Measurements from ENCODE around the gene C3. TPM values are rescaled to one million over a fixed set of nuclear protein-coding genes. Genes with fewer than 3 reads are reported as not detected.

C3 gene
- total RNA-seq, 2 donors from 2014 or later: 320 to 382 TPM

GRCh38 chr19:6694147-6694815 lies 26.2 kb downstream of the C3 start:
- Histone ChIP-seq H3K27me3 (no peaks in the 10 kb centered on the region), H3K4me3 (no peak overlapping the region), H3K27ac (no peak overlapping the region), H3K4me1 (no peaks in the 10 kb centered on the region), H3K36me3 (replicated peaks in 1 of 2; ENCODE audit: insufficient read depth in 1 of 2, low read depth in 2 of 2) (peaks cover 8 to 19% of the 10 kb centered on the region in 2 donors), H3K9me3 (no peaks in the 10 kb centered on the region)
- DNase-seq (no peak), ATAC-seq (no peak)
- TF ChIP-seq, protein P1, sequence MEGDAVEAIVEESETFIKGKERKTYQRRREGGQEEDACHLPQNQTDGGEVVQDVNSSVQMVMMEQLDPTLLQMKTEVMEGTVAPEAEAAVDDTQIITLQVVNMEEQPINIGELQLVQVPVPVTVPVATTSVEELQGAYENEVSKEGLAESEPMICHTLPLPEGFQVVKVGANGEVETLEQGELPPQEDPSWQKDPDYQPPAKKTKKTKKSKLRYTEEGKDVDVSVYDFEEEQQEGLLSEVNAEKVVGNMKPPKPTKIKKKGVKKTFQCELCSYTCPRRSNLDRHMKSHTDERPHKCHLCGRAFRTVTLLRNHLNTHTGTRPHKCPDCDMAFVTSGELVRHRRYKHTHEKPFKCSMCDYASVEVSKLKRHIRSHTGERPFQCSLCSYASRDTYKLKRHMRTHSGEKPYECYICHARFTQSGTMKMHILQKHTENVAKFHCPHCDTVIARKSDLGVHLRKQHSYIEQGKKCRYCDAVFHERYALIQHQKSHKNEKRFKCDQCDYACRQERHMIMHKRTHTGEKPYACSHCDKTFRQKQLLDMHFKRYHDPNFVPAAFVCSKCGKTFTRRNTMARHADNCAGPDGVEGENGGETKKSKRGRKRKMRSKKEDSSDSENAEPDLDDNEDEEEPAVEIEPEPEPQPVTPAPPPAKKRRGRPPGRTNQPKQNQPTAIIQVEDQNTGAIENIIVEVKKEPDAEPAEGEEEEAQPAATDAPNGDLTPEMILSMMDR (IDR thresholded peaks at IDR 0.05): no peak
- TF ChIP-seq POLR2A (IDR thresholded peaks at IDR 0.05): no peak
- whole genome bisulfite sequencing, 2 donors: 91% methylated on average over 20 to 25 of the region's 25 CpGs
- intact Hi-C loops (cut with DNase I): no loop called here

DNA sequence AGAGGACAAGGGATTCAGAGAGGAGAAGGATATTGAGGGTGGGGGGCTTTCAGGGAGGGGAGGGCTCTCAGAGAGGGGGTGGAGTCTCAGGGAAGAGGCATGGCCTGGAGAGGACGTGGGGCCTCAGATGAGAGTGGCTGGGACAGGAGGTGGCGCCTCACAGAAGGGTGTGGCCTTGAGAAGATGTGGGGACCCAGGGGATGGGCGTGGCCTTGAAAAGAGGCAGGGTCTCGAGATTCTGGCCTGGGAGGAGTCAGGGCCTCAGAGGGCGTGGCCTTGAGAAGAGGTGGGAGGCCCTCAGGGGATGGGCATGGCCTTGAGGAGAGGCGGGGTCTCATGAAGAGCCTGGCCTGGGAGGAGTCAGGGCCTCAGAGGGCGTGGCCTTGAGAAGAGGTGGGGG lies 26.8 kb downstream of the C3 start:
- 67 to 70% methylated on average over 5 to 7 of the region's 7 CpGs for WGBS, 2 donors
- no peak overlapping the region for H3K4me3 ChIP-seq
- no peak overlapping the region for H3K27ac ChIP-seq
- no peaks in the 10 kb centered on the region for H3K27me3 ChIP-seq
- ATAC-seq: no peak
- H3K9me3 ChIP-seq: no peaks in the 10 kb centered on the region
- DNase-seq: no peak
- TF ChIP-seq, protein P1 (IDR thresholded peaks at IDR 0.05): no peak
- no peak for TF ChIP-seq POLR2A (IDR thresholded peaks at IDR 0.05)
- no peaks in the 10 kb centered on the region for H3K4me1 ChIP-seq
- intact Hi-C loops (cut with DNase I): no loop called here
- H3K36me3 ChIP-seq (replicated peaks in 1 of 2; ENCODE audit: insufficient read depth in 1 of 2, low read depth in 2 of 2): peaks cover 8 to 18% of the 10 kb centered on the region in 2 donors

- Histone ChIP-seq H3K9me3 (no peaks in the 10 kb centered on the region), H3K4me1 (no peaks in the 10 kb centered on the region), H3K27me3 (no peaks in the 10 kb centered on the region), H3K36me3 (replicated peaks in 1 of 2; ENCODE audit: insufficient read depth in 1 of 2, low read depth in 2 of 2) (peaks cover 8 to 13% of the 10 kb centered on the region in 2 donors), H3K4me3 (no peak overlapping the region), H3K27ac (no peak overlapping the region)
- no peak for DNase-seq
- 80 to 81% methylated on average over 5 to 13 of the region's 13 CpGs for WGBS, 2 donors
- TF ChIP-seq POLR2A (IDR thresholded peaks at IDR 0.05): no peak
- TF ChIP-seq, protein P1 (IDR thresholded peaks at IDR 0.05): no peak
- ATAC-seq: no peak
- intact Hi-C loops (cut with DNase I): no loop called here
Measured at GRCh38 chr19:6693056-6693471, 27.4 kb downstream of the C3 start.

- H3K27ac ChIP-seq: no peak overlapping the region
- no peak for ATAC-seq
- TF ChIP-seq POLR2A (IDR thresholded peaks at IDR 0.05): no peak
- TF ChIP-seq, protein P1 (IDR thresholded peaks at IDR 0.05): no peak
Measured at GRCh38 chr19:6692027-6692426, 28.4 kb downstream of the C3 start.

GRCh38 chr19:6691342-6691741 lies 29.1 kb downstream of the C3 start:
- ATAC-seq (no peak), DNase-seq (no peak)
- H3K4me1 ChIP-seq: no peaks in the 10 kb centered on the region
- no peak overlapping the region for H3K27ac ChIP-seq
- TF ChIP-seq POLR2A (IDR thresholded peaks at IDR 0.05): no peak
- TF ChIP-seq, protein P1 (IDR thresholded peaks at IDR 0.05): no peak
- no peaks in the 10 kb centered on the region for H3K27me3 ChIP-seq
- H3K36me3 ChIP-seq (replicated peaks in 1 of 2; ENCODE audit: insufficient read depth in 1 of 2, low read depth in 2 of 2): peaks cover 8 to 9% of the 10 kb centered on the region in 2 donors
- whole genome bisulfite sequencing, 2 donors: 86 to 90% methylated on average over 8 of the region's 8 CpGs
- intact Hi-C loops (cut with DNase I): no loop called here
- no peak overlapping the region for H3K4me3 ChIP-seq
- H3K9me3 ChIP-seq: no peaks in the 10 kb centered on the region

More at GRCh38 chr19:6692027-6692426, 28.4 kb downstream of the C3 start:
- intact Hi-C loops (cut with DNase I): no loop called here
- WGBS, 2 donors: 49 to 70% methylated on average over 6 to 10 of the region's 10 CpGs
- Histone ChIP-seq H3K4me3 (no peak overlapping the region), H3K4me1 (no peaks in the 10 kb centered on the region), H3K27me3 (no peaks in the 10 kb centered on the region), H3K36me3 (replicated peaks in 1 of 2; ENCODE audit: insufficient read depth in 1 of 2, low read depth in 2 of 2) (peaks cover 8 to 9% of the 10 kb centered on the region in 2 donors), H3K9me3 (no peaks in the 10 kb centered on the region)
- no peak for DNase-seq
